Fibroblast of lung (primary cell): ENCODE results near the gene DHX32. TPM values are rescaled to one million over a fixed set of nuclear protein-coding genes. Genes with fewer than 3 reads are reported as not detected.

Experiments
- DNase-seq, 2 donors: peaks; one replicate each; pipeline versions ENCODE4 v3.0.0 to v3.0.0-alpha.2; 2010; ENCODE audit warnings: low read depth in 2 of 2
- H2AFZ ChIP-seq: 2 replicates; pipeline ENCODE4 v1.5.1; 2012; ENCODE audit warnings: low read length, control low read depth, inconsistent platforms
- H3K27ac ChIP-seq: 2 replicates; pipeline ENCODE4 v1.5.1; 2011; ENCODE audit warnings: low read length, control low read depth; ENCODE audit not compliant: insufficient read depth
- H3K27me3 ChIP-seq: 2 replicates; pipeline ENCODE4 v1.5.1; 2011; ENCODE audit warnings: mild to moderate bottlenecking, low read length; ENCODE audit not compliant: control insufficient read depth, insufficient read depth
- H3K36me3 ChIP-seq: 2 replicates; pipeline ENCODE4 v1.5.1; 2011; ENCODE audit warnings: low read length; ENCODE audit not compliant: control insufficient read depth, insufficient read depth
- H3K4me1 ChIP-seq: 2 replicates; pipeline ENCODE4 v1.5.1; 2011; ENCODE audit warnings: low read length; ENCODE audit not compliant: control insufficient read depth, insufficient read depth; ENCODE audit errors: extremely low read depth
- H3K4me2 ChIP-seq: 2 replicates; pipeline ENCODE4 v1.5.1; 2011; ENCODE audit warnings: low read length, control low read depth; ENCODE audit not compliant: insufficient read depth; ENCODE audit errors: extremely low read depth
- H3K4me3 ChIP-seq, 4 experiments: fragments of 200-600 bp in 1 of 4; sonication (generic) in 1 of 4; replicated peaks in 1 of 4; 2 replicates each; pipeline ENCODE4 v1.5.1; 2011 to 2016; ENCODE audit warnings: low read length in 4 of 4, low read depth in 3 of 4, mild to moderate bottlenecking in 3 of 4, control low read depth in 2 of 4, inconsistent platforms in 1 of 4, mixed read lengths in 1 of 4; ENCODE audit not compliant: insufficient read depth in 1 of 4; ENCODE audit errors: control extremely low read depth in 1 of 4
- H3K79me2 ChIP-seq: 2 replicates; pipeline ENCODE4 v1.5.1; 2012; ENCODE audit warnings: mild to moderate bottlenecking, low read length, inconsistent platforms; ENCODE audit not compliant: control insufficient read depth, insufficient read depth
- H3K9ac ChIP-seq: 2 replicates; pipeline ENCODE4 v1.5.1; 2011; ENCODE audit warnings: mild to moderate bottlenecking, low read length, control low read depth; ENCODE audit not compliant: insufficient read depth
- H3K9me3 ChIP-seq: 2 replicates; pipeline ENCODE4 v1.5.1; 2012; ENCODE audit warnings: low read depth, low read length; ENCODE audit not compliant: control insufficient read depth, insufficient read depth
- H4K20me1 ChIP-seq: 2 replicates; pipeline ENCODE4 v1.5.1; 2011; ENCODE audit warnings: low read length; ENCODE audit not compliant: control insufficient read depth, insufficient read depth; ENCODE audit errors: extremely low read depth
- CTCF ChIP-seq, 2 donors: IDR thresholded peaks in 1 of 2; conservative IDR thresholded peaks in 1 of 2; 1 replicate in 1 of 2; 2 replicates in 1 of 2; pipeline ENCODE4 v1.5.1; 2011 to 2012; ENCODE audit warnings: low read length in 2 of 2, control low read depth in 1 of 2, inconsistent platforms in 1 of 2, low read depth in 1 of 2, mild to moderate bottlenecking in 1 of 2
- EZH2 ChIP-seq: IDR thresholded peaks from 2 replicates; pipeline ENCODE4 v1.5.1; 2012; ENCODE audit warnings: low read length, control low read depth, mild to moderate bottlenecking; ENCODE audit errors: missing control alignments
- polyA plus RNA-seq, 2 donors: library from polyadenylated mRNA; depleted of rRNA in 1 of 2; stranded (reverse) in 1 of 2; unstranded in 1 of 2; fragments of >200 nt; gene quantifications; 2 replicates each; pipeline ENCODE4 v1.2.1, GENCODE V29; 2011 to 2012; ENCODE audit warnings: missing spikeins in 1 of 2
- total RNA-seq: library from RNA; depleted of rRNA; stranded (reverse); fragments of >200 nt; gene quantifications from 2 replicates; pipeline ENCODE4 v1.2.1, GENCODE V29; 2014

Gene DHX32
- total and polyA plus RNA-seq, 2 donors (not counting 1 experiment from before 2014, with no cell fraction given), result 31.1 to 33.7 TPM

GRCh38 chr10:125871338-125871737 lies 9.8 kb downstream of the DHX32 start:
- H3K79me2 ChIP-seq, result no peaks in the 10 kb centered on the region
- no peak overlapping the region for H3K9ac ChIP-seq
- H2AFZ ChIP-seq, result no peak overlapping the region
- H3K36me3 ChIP-seq, result peaks cover 5% of the 10 kb centered on the region
- no peaks in the 10 kb centered on the region for H3K9me3 ChIP-seq
- H3K4me1 ChIP-seq, result no peaks in the 10 kb centered on the region
- no peak overlapping the region for H3K4me2 ChIP-seq
- DNase-seq, result peak; percentile 34 to 59
- no peak overlapping the region for H3K4me3 ChIP-seq
- TF ChIP-seq CTCF (conservative IDR thresholded peaks at IDR 0.05 in 1 of 2, IDR thresholded peaks at IDR 0.05 in 1 of 2; ENCODE audit: low read depth in 1 of 2, low read length in 2 of 2), result no peak
- no peak for TF ChIP-seq EZH2
- no peak overlapping the region for H3K27ac ChIP-seq
- no peaks in the 10 kb centered on the region for H3K27me3 ChIP-seq
- H4K20me1 ChIP-seq, result no peaks in the 10 kb centered on the region

GRCh38 chr10:125868372-125868975 lies 12.6 kb downstream of the DHX32 start:
- H3K4me3 ChIP-seq, result no peak overlapping the region
- H2AFZ ChIP-seq, result no peak overlapping the region
- no peak overlapping the region for H3K4me2 ChIP-seq
- H3K79me2 ChIP-seq, result no peaks in the 10 kb centered on the region
- H3K9ac ChIP-seq, result no peak overlapping the region
- peak; percentile 57 to 66 for DNase-seq
- H3K9me3 ChIP-seq, result no peaks in the 10 kb centered on the region
- H3K4me1 ChIP-seq, result no peaks in the 10 kb centered on the region
- H3K27ac ChIP-seq, result no peak overlapping the region
- H4K20me1 ChIP-seq, result no peaks in the 10 kb centered on the region
- no peak for TF ChIP-seq EZH2
- peak; percentile 74 to 87 for TF ChIP-seq CTCF (conservative IDR thresholded peaks at IDR 0.05 in 1 of 2, IDR thresholded peaks at IDR 0.05 in 1 of 2; ENCODE audit: low read depth in 1 of 2, low read length in 2 of 2)
- no peaks in the 10 kb centered on the region for H3K27me3 ChIP-seq
- H3K36me3 ChIP-seq, result peaks cover 7% of the 10 kb centered on the region

- Histone ChIP-seq H4K20me1 (no peaks in the 10 kb centered on the region), H3K27ac (no peak overlapping the region), H3K79me2 (no peaks in the 10 kb centered on the region), H3K4me3 (no peak overlapping the region), H3K36me3 (peaks cover 7% of the 10 kb centered on the region), H3K27me3 (no peaks in the 10 kb centered on the region), H3K9me3 (no peaks in the 10 kb centered on the region), H2AFZ (no peak overlapping the region), H3K9ac (no peak overlapping the region), H3K4me2 (no peak overlapping the region), H3K4me1 (no peaks in the 10 kb centered on the region)
- no peak for TF ChIP-seq CTCF (conservative IDR thresholded peaks at IDR 0.05 in 1 of 2, IDR thresholded peaks at IDR 0.05 in 1 of 2; ENCODE audit: low read depth in 1 of 2, low read length in 2 of 2)
- no peak for TF ChIP-seq EZH2
- DNase-seq, result no peak
Measured at GRCh38 chr10:125866421-125867029, 14.6 kb downstream of the DHX32 start.
